K562 (cell line): Measurements from ENCODE around the gene DYNLL1. TPM values are rescaled to one million over a fixed set of nuclear protein-coding genes. Genes with fewer than 3 reads are reported as not detected.

Experiments used
- ARHGAP35 ChIP-seq: fragments of 450-650 bp; IDR thresholded peaks from 2 replicates; pipeline ENCODE4 v1.6.1; 2018; ENCODE audit not compliant: partially characterized antibody
- CCNT2 ChIP-seq: IDR thresholded peaks from 2 replicates; pipeline ENCODE4 v1.6.1; 2011; ENCODE audit warnings: borderline replicate concordance, low read depth, mild to moderate bottlenecking, moderate library complexity, mixed read lengths, low read length; ENCODE audit not compliant: insufficient read length; ENCODE audit errors: extremely low read depth
- CHCHD3 ChIP-seq: fragments of 250-450 bp; sonication (Bioruptor Pico); IDR thresholded peaks from 2 replicates; pipeline ENCODE4 v2.1.2; 2022; ENCODE audit warnings: mild to moderate bottlenecking
- FIP1L1 ChIP-seq: fragments of 200-400 bp; formaldehyde crosslinking; IDR thresholded peaks from 2 replicates; pipeline ENCODE4 v1.6.1; 2018; ENCODE audit warnings: mild to moderate bottlenecking, low read depth, low read length; ENCODE audit not compliant: poor library complexity, severe bottlenecking
- IFI16 ChIP-seq: fragments of 250-450 bp; sonication (Bioruptor Pico); IDR thresholded peaks from 2 replicates; pipeline ENCODE4 v2.1.2; 2022; ENCODE audit warnings: mild to moderate bottlenecking, inconsistent platforms
- SFPQ ChIP-seq: fragments of 200-400 bp; formaldehyde crosslinking; IDR thresholded peaks from 2 replicates; pipeline ENCODE4 v1.6.1; 2017; ENCODE audit warnings: mild to moderate bottlenecking, low read depth, low read length, moderate library complexity
- TBP ChIP-seq: optimal IDR thresholded peaks from 2 replicates; pipeline ENCODE3; 2011; ENCODE audit warnings: low read depth, low read length, improper control_type of control experiment
- THRAP3 ChIP-seq: fragments of 450-650 bp; IDR thresholded peaks from 2 replicates; pipeline ENCODE4 v1.6.1; 2016; ENCODE audit warnings: mild to moderate bottlenecking, inconsistent platforms, borderline replicate concordance
- ZFX ChIP-seq: sonication (generic); formaldehyde crosslinking; IDR thresholded peaks from 2 replicates; pipeline ENCODE4 v1.8.0; 2022; ENCODE audit warnings: mild to moderate bottlenecking, missing genetic modification reagents, moderate library complexity
- ZNF121 ChIP-seq: sonication (generic); formaldehyde crosslinking; conservative IDR thresholded peaks from 2 replicates; pipeline ENCODE4 v1.8.0; 2022; ENCODE audit warnings: missing genetic modification reagents
- ZNF23 ChIP-seq: fragments of 250-450 bp; sonication (Bioruptor Pico); IDR thresholded peaks from 2 replicates; pipeline ENCODE4 v1.4.0; 2020; ENCODE audit warnings: mild to moderate bottlenecking
- ZNF57 ChIP-seq: fragments of 450-650 bp; formaldehyde crosslinking; IDR thresholded peaks from 2 replicates; pipeline ENCODE4 v1.4.0; 2020; ENCODE audit warnings: mild to moderate bottlenecking, moderate library complexity
- polyA plus RNA-seq, 8 experiments: library from polyadenylated mRNA; depleted of rRNA in 4 of 8; stranded (reverse) in 5 of 8; unstranded in 3 of 8; fragments of >200 nt; fragmentation: Nextera tagmentation in 2 of 8; fragmentation: Illumina TruSeq in 1 of 8; extraction: Ambion mirVana in 2 of 8; extraction: Trizol in 1 of 8; gene quantifications; 2 replicates each; pipeline versions ENCODE4 v1.2.1 to v1.2.3, GENCODE V29; 2011 to 2014; ENCODE audit warnings: inconsistent platforms in 1 of 8, missing spikeins in 1 of 8
- total RNA-seq, 7 experiments: library from RNA; depleted of rRNA in 6 of 7; stranded (reverse); fragments of >200 nt in 6 of 7; fragmentation: Illumina TruSeq in 2 of 7; extraction: Trizol in 2 of 7; gene quantifications; 2 replicates each; pipeline versions ENCODE4 v1.2.1 to v1.2.3, GENCODE V29; 2011 to 2021; ENCODE audit warnings: low replicate concordance in 1 of 7
- TF ChIP-seq, protein P1 (sequence below): fragments of 250-450 bp; sonication (Bioruptor Pico); IDR thresholded peaks from 2 replicates; pipeline ENCODE4 v1.8.0; 2022; ENCODE audit warnings: moderate library complexity, mild to moderate bottlenecking, inconsistent platforms
- TF ChIP-seq, protein P2 (sequence below), 2 experiments: fragments of 450-650 bp in 1 of 2; sonication (generic) in 1 of 2; formaldehyde crosslinking in 1 of 2; IDR thresholded peaks; 2 replicates each; pipeline versions ENCODE4 v1.7.1 to v1.9.0; 2016 to 2022; ENCODE audit warnings: inconsistent platforms in 1 of 2, mild to moderate bottlenecking in 1 of 2, missing genetic modification reagents in 1 of 2

Gene DYNLL1
- total and polyA plus RNA-seq, 9 of the 15 experiments (the other 6 are each of a cell fraction or from before 2014, with no cell fraction given) = 303 to 1,112 (median 468) TPM

GRCh38 chr12:120496413-120497340 is 764 bp downstream of the DYNLL1 start (continued):
- TF ChIP-seq SFPQ = no peak
- TF ChIP-seq CHCHD3 (CRISPR knock-in tag) = no peak
- no peak for TF ChIP-seq TBP
- TF ChIP-seq ZNF57 (CRISPR knock-in tag) = no peak
- no peak for TF ChIP-seq CCNT2
- TF ChIP-seq FIP1L1 = no peak
- no peak for TF ChIP-seq THRAP3
- TF ChIP-seq, protein P1, sequence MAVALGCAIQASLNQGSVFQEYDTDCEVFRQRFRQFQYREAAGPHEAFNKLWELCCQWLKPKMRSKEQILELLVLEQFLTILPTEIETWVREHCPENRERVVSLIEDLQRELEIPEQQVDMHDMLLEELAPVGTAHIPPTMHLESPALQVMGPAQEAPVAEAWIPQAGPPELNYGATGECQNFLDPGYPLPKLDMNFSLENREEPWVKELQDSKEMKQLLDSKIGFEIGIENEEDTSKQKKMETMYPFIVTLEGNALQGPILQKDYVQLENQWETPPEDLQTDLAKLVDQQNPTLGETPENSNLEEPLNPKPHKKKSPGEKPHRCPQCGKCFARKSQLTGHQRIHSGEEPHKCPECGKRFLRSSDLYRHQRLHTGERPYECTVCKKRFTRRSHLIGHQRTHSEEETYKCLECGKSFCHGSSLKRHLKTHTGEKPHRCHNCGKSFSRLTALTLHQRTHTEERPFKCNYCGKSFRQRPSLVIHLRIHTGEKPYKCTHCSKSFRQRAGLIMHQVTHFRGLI (CRISPR knock-in tag) = no peak
- no peak for TF ChIP-seq ARHGAP35
- TF ChIP-seq, protein P2, sequence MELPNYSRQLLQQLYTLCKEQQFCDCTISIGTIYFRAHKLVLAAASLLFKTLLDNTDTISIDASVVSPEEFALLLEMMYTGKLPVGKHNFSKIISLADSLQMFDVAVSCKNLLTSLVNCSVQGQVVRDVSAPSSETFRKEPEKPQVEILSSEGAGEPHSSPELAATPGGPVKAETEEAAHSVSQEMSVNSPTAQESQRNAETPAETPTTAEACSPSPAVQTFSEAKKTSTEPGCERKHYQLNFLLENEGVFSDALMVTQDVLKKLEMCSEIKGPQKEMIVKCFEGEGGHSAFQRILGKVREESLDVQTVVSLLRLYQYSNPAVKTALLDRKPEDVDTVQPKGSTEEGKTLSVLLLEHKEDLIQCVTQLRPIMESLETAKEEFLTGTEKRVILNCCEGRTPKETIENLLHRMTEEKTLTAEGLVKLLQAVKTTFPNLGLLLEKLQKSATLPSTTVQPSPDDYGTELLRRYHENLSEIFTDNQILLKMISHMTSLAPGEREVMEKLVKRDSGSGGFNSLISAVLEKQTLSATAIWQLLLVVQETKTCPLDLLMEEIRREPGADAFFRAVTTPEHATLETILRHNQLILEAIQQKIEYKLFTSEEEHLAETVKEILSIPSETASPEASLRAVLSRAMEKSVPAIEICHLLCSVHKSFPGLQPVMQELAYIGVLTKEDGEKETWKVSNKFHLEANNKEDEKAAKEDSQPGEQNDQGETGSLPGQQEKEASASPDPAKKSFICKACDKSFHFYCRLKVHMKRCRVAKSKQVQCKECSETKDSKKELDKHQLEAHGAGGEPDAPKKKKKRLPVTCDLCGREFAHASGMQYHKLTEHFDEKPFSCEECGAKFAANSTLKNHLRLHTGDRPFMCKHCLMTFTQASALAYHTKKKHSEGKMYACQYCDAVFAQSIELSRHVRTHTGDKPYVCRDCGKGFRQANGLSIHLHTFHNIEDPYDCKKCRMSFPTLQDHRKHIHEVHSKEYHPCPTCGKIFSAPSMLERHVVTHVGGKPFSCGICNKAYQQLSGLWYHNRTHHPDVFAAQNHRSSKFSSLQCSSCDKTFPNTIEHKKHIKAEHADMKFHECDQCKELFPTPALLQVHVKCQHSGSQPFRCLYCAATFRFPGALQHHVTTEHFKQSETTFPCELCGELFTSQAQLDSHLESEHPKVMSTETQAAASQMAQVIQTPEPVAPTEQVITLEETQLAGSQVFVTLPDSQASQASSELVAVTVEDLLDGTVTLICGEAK (IDR thresholded peaks at IDR 0.05) = no peak
- TF ChIP-seq, protein P2 (CRISPR knock-in tag; IDR thresholded peaks at IDR 0.05) = no peak
- TF ChIP-seq ZFX = no peak
- no peak for TF ChIP-seq IFI16
- no peak for TF ChIP-seq ZNF23 (CRISPR knock-in tag)
- TF ChIP-seq ZNF121 (CRISPR knock-in tag) = no peak
